HepG2 (cell line): ENCODE results near the gene EOLA1. TPM values are rescaled to one million over a fixed set of nuclear protein-coding genes. Genes with fewer than 3 reads are reported as not detected.

Source experiments
- ATAC-seq: fragments of 200-7000 bp; cut with Tn5 transposase; 3 replicates; pipeline ENCODE4 v1.9.1; 2020; ENCODE audit warnings: mild to moderate bottlenecking, moderate library complexity
- BruUV-seq: library from RNA; stranded (reverse); fragments of 400-500 nt; replicated peaks from 2 replicates; lab custom pipeline; 2021; lab: Mats Ljungman, UMichigan
- CTCF ChIA-PET: fragments of 300-600 bp; formaldehyde crosslinking; extraction: SDS; loops from one replicate; lab custom pipeline; 2021; ENCODE audit warnings: low total read pairs, inconsistent platforms, low intra/inter-chr PET ratio; lab: Yijun Ruan, JAX
- POLR2A ChIA-PET: fragments of 350-600 bp; sonication (Branson Sonifier 250); formaldehyde crosslinking; loops from one replicate; lab custom pipeline; 2020; ENCODE audit warnings: antibody characterized with exemption, inconsistent platforms; lab: Yijun Ruan, JAX
- DNase-seq: peaks from one replicate; pipeline ENCODE4 v3.0.0-alpha.2; 2015; ENCODE audit warnings: low spot score
- FAIRE-seq: peaks from 3 replicates; lab custom pipeline; 2011; peaks lifted over from hg19 to GRCh38; lab: Jason Lieb, UNC
- H2AFZ ChIP-seq: one replicate; pipeline ENCODE4 v1.6.1; 2011; ENCODE audit warnings: low read length, inconsistent platforms
- H3K27ac ChIP-seq: fragments of 300-600 bp; 3 replicates; pipeline ENCODE4 v1.8.0; 2011; ENCODE audit warnings: mixed run types, mild to moderate bottlenecking, mixed read lengths, low read length, inconsistent platforms; ENCODE audit not compliant: insufficient read depth; ENCODE audit errors: extremely low read length
- H3K27me3 ChIP-seq, 2 experiments: fragments of 200-600 bp in 1 of 2; 2 replicates in 1 of 2; 3 replicates in 1 of 2; pipeline versions ENCODE4 v1.6.0 to v1.8.0; 2011; ENCODE audit warnings: low read length in 2 of 2, mild to moderate bottlenecking in 2 of 2, moderate library complexity in 2 of 2, inconsistent platforms in 1 of 2; ENCODE audit not compliant: insufficient read depth in 2 of 2, control insufficient read depth in 1 of 2
- H3K36me3 ChIP-seq, 2 experiments: fragments of 200-600 bp in 1 of 2; replicated peaks in 1 of 2; 2 replicates in 1 of 2; 3 replicates in 1 of 2; pipeline versions ENCODE4 v1.5.1 to v1.8.0; 2011; ENCODE audit warnings: low read length in 2 of 2, inconsistent platforms in 1 of 2; ENCODE audit not compliant: insufficient read depth in 2 of 2, control insufficient read depth in 1 of 2
- H3K4me1 ChIP-seq: 2 replicates; pipeline ENCODE4 v1.5.1; 2012; ENCODE audit warnings: low read length, inconsistent platforms; ENCODE audit not compliant: insufficient read depth
- H3K4me2 ChIP-seq: 2 replicates; pipeline ENCODE4 v1.6.0; 2011; ENCODE audit warnings: low read depth, low read length, inconsistent platforms
- H3K4me3 ChIP-seq, 3 experiments: fragments of 200-600 bp in 1 of 3; sonication (generic), shearing (Covaris generic) in 1 of 3; replicated peaks in 1 of 3; 2 replicates each; pipeline ENCODE4 v1.5.1; 2011 to 2016; ENCODE audit warnings: low read length in 3 of 3, inconsistent platforms in 2 of 3, low read depth in 2 of 3, mild to moderate bottlenecking in 2 of 3, control low read depth in 1 of 3, mixed read lengths in 1 of 3; ENCODE audit not compliant: insufficient read depth in 1 of 3
- H3K79me2 ChIP-seq: one replicate; pipeline ENCODE4 v1.6.1; 2011; ENCODE audit warnings: low read length, inconsistent platforms; ENCODE audit not compliant: insufficient read depth
- H3K9ac ChIP-seq: 2 replicates; pipeline ENCODE4 v1.6.0; 2011; ENCODE audit warnings: mild to moderate bottlenecking, low read depth, low read length, inconsistent platforms; ENCODE audit not compliant: insufficient read depth
- H3K9me3 ChIP-seq: 2 replicates; pipeline ENCODE4 v1.5.1; 2012; ENCODE audit warnings: mild to moderate bottlenecking, low read length
- H4K20me1 ChIP-seq: 2 replicates; pipeline ENCODE4 v1.6.0; 2011; ENCODE audit warnings: inconsistent platforms, mild to moderate bottlenecking, low read length, moderate library complexity; ENCODE audit not compliant: insufficient read depth
- AKAP8 ChIP-seq: sonication (generic); formaldehyde crosslinking; IDR thresholded peaks from 2 replicates; pipeline ENCODE4 v1.5.1; 2020; ENCODE audit warnings: mild to moderate bottlenecking, missing genetic modification reagents
- JUN ChIP-seq: sonication (generic); formaldehyde crosslinking; IDR thresholded peaks from 2 replicates; pipeline ENCODE4 v1.4.0; 2020; ENCODE audit warnings: mild to moderate bottlenecking, missing genetic modification reagents
- MYNN ChIP-seq: sonication (generic); formaldehyde crosslinking; IDR thresholded peaks from 2 replicates; pipeline ENCODE4 v1.4.0; 2020; ENCODE audit warnings: mild to moderate bottlenecking, low read depth, missing genetic modification reagents
- RAD21 ChIP-seq: fragments of 450-650 bp; formaldehyde crosslinking; IDR thresholded peaks from 2 replicates; pipeline ENCODE4 v1.5.0; 2020; ENCODE audit warnings: mild to moderate bottlenecking
- RNF2 ChIP-seq: fragments of 450-650 bp; conservative IDR thresholded peaks from 2 replicates; pipeline ENCODE4 v1.6.1; 2016; ENCODE audit warnings: low read depth
- SMC3 ChIP-seq: IDR thresholded peaks from 2 replicates; pipeline ENCODE4 v1.6.1; 2011; ENCODE audit warnings: low read length, improper control_type of control experiment
- YY1 ChIP-seq: IDR thresholded peaks from 2 replicates; pipeline ENCODE4 v1.6.1; 2011; ENCODE audit warnings: low read length, low read depth, moderate library complexity, mild to moderate bottlenecking; ENCODE audit not compliant: insufficient read depth, insufficient replicate concordance
- ZNF264 ChIP-seq: sonication (generic); formaldehyde crosslinking; IDR thresholded peaks from 2 replicates; pipeline ENCODE4 v1.4.0; 2020; ENCODE audit warnings: missing genetic modification reagents
- ZNF660 ChIP-seq: sonication (generic); formaldehyde crosslinking; IDR thresholded peaks from 2 replicates; pipeline ENCODE4 v1.5.1; 2020; ENCODE audit warnings: mild to moderate bottlenecking, low read depth, missing genetic modification reagents, borderline replicate concordance
- WGBS: methylation state at CpG from one replicate; pipeline ENCODE4 v1.1.6; 2017; ENCODE audit warnings: low lambda C conversion rate; 5-methylcytosine and 5-hydroxymethylcytosine counted together
- in situ Hi-C: cut with HindIII; loops from 2 replicates; pipeline ENCODE4 v1.10.0; 2017; ENCODE audit warnings: low pct_unique_long_range_greater_than_20kb; ENCODE audit not compliant: extremely low pct_ligation_motif_present
- intact Hi-C: fragments of 100-400 bp; cut with micrococcal nuclease; formaldehyde crosslinking; loops from one replicate; pipeline ENCODE4 v1.10.0; 2022; ENCODE audit not compliant: unreplicated experiment
- polyA plus RNA-seq, 8 experiments: library from polyadenylated mRNA; depleted of rRNA in 3 of 8; stranded (reverse) in 7 of 8; unstranded in 1 of 8; fragments of >200 nt; fragmentation: Illumina TruSeq in 4 of 8; extraction: Trizol in 4 of 8; gene quantifications; 2 replicates each; pipeline versions ENCODE4 v1.2.1 to v1.2.3, GENCODE V29; 2011 to 2016; ENCODE audit warnings: low read depth in 4 of 8, missing spikeins in 1 of 8, mixed read lengths in 1 of 8; ENCODE audit not compliant: insufficient read depth in 1 of 8
- total RNA-seq, 5 experiments: library from RNA; depleted of rRNA; stranded (reverse); fragments of >200 nt; fragmentation: Illumina TruSeq; extraction: Trizol; gene quantifications; 2 replicates each; pipeline ENCODE4 v1.2.3, GENCODE V29; 2016; ENCODE audit warnings: low read depth in 1 of 5
- TF ChIP-seq, protein P1 (sequence below): sonication (generic); formaldehyde crosslinking; IDR thresholded peaks from 2 replicates; pipeline ENCODE4 v1.8.1; 2023; ENCODE audit warnings: mild to moderate bottlenecking, missing genetic modification reagents
- TF ChIP-seq, protein P2 (sequence below): sonication (generic); formaldehyde crosslinking; conservative IDR thresholded peaks from 2 replicates; pipeline ENCODE4 v1.8.0; 2022; ENCODE audit warnings: low read depth, missing genetic modification reagents
- TF ChIP-seq, protein P3 (sequence below): sonication (generic); formaldehyde crosslinking; IDR thresholded peaks from 2 replicates; pipeline ENCODE4 v1.4.0; 2020; ENCODE audit warnings: missing genetic modification reagents, mild to moderate bottlenecking, borderline replicate concordance
- TF ChIP-seq, protein P4 (sequence below): sonication (generic); formaldehyde crosslinking; IDR thresholded peaks from 2 replicates; pipeline ENCODE4 v1.9.0; 2021; ENCODE audit warnings: mild to moderate bottlenecking, missing genetic modification reagents

The EOLA1 gene
- total and polyA plus RNA-seq, 2 of the 13 experiments (the other 11 are each of a cell fraction or from before 2014, with no cell fraction given): 6.5 to 9.6 TPM

DNA sequence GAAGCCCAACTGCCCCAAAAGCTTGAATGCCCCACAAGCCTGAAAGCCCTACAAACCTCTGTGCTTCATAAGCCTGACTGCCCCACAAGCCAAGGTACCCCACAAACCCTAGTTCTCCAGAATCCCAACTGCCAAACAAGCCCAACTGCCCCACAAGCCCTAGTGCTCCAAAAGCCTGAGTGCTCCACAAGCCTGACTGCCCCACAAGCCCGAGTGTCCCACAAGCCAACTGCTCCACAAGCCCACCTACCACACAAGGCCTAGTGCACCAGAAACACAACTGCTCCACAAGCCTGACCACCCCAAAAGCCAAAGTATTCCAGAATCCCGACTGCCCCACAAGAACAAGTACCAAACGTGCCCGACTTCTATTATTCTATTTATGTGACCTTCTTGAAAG lies 22.5 kb downstream of the EOLA1 start:
- H3K9me3 ChIP-seq: no peaks in the 10 kb centered on the region
- ChIA-PET POLR2A (no interaction called here), CTCF (no interaction called here)
- no peaks in the 10 kb centered on the region for H3K36me3 ChIP-seq
- H3K79me2 ChIP-seq: no peaks in the 10 kb centered on the region
- intact Hi-C loops (no loop called here), in situ Hi-C loops (no loop called here)
- DNase-seq (no peak), FAIRE-seq (no peak), ATAC-seq (no peak)
- no TSS peak for BruUV-seq
- H3K27me3 ChIP-seq: no peaks in the 10 kb centered on the region
- H3K9ac ChIP-seq: no peak overlapping the region
- no peaks in the 10 kb centered on the region for H3K4me1 ChIP-seq
- H3K4me3 ChIP-seq: no peak overlapping the region
- no peaks in the 10 kb centered on the region for H4K20me1 ChIP-seq
- no peak overlapping the region for H2AFZ ChIP-seq
- 0% methylated on average over 3 of the region's 4 CpGs for WGBS
- no peak overlapping the region for H3K27ac ChIP-seq
- H3K4me2 ChIP-seq: no peak overlapping the region
- no peak for TF ChIP-seq RNF2
- TF ChIP-seq, protein P1, sequence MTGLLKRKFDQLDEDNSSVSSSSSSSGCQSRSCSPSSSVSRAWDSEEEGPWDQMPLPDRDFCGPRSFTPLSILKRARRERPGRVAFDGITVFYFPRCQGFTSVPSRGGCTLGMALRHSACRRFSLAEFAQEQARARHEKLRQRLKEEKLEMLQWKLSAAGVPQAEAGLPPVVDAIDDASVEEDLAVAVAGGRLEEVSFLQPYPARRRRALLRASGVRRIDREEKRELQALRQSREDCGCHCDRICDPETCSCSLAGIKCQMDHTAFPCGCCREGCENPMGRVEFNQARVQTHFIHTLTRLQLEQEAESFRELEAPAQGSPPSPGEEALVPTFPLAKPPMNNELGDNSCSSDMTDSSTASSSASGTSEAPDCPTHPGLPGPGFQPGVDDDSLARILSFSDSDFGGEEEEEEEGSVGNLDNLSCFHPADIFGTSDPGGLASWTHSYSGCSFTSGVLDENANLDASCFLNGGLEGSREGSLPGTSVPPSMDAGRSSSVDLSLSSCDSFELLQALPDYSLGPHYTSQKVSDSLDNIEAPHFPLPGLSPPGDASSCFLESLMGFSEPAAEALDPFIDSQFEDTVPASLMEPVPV (CRISPR knock-in tag): no peak
- no peak for TF ChIP-seq SMC3
- TF ChIP-seq, protein P2, sequence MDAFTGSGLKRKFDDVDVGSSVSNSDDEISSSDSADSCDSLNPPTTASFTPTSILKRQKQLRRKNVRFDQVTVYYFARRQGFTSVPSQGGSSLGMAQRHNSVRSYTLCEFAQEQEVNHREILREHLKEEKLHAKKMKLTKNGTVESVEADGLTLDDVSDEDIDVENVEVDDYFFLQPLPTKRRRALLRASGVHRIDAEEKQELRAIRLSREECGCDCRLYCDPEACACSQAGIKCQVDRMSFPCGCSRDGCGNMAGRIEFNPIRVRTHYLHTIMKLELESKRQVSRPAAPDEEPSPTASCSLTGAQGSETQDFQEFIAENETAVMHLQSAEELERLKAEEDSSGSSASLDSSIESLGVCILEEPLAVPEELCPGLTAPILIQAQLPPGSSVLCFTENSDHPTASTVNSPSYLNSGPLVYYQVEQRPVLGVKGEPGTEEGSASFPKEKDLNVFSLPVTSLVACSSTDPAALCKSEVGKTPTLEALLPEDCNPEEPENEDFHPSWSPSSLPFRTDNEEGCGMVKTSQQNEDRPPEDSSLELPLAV (CRISPR knock-in tag): no peak
- TF ChIP-seq, protein P3, sequence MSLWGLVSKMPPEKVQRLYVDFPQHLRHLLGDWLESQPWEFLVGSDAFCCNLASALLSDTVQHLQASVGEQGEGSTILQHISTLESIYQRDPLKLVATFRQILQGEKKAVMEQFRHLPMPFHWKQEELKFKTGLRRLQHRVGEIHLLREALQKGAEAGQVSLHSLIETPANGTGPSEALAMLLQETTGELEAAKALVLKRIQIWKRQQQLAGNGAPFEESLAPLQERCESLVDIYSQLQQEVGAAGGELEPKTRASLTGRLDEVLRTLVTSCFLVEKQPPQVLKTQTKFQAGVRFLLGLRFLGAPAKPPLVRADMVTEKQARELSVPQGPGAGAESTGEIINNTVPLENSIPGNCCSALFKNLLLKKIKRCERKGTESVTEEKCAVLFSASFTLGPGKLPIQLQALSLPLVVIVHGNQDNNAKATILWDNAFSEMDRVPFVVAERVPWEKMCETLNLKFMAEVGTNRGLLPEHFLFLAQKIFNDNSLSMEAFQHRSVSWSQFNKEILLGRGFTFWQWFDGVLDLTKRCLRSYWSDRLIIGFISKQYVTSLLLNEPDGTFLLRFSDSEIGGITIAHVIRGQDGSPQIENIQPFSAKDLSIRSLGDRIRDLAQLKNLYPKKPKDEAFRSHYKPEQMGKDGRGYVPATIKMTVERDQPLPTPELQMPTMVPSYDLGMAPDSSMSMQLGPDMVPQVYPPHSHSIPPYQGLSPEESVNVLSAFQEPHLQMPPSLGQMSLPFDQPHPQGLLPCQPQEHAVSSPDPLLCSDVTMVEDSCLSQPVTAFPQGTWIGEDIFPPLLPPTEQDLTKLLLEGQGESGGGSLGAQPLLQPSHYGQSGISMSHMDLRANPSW (CRISPR knock-in tag): no peak
- TF ChIP-seq ZNF660 (CRISPR knock-in tag): no peak
- TF ChIP-seq YY1: no peak
- no peak for TF ChIP-seq JUN (CRISPR knock-in tag)
- no peak for TF ChIP-seq MYNN (CRISPR knock-in tag)
- TF ChIP-seq ZNF264 (CRISPR knock-in tag): no peak
- TF ChIP-seq RAD21: no peak
- TF ChIP-seq AKAP8 (CRISPR knock-in tag): no peak
- TF ChIP-seq, protein P4, sequence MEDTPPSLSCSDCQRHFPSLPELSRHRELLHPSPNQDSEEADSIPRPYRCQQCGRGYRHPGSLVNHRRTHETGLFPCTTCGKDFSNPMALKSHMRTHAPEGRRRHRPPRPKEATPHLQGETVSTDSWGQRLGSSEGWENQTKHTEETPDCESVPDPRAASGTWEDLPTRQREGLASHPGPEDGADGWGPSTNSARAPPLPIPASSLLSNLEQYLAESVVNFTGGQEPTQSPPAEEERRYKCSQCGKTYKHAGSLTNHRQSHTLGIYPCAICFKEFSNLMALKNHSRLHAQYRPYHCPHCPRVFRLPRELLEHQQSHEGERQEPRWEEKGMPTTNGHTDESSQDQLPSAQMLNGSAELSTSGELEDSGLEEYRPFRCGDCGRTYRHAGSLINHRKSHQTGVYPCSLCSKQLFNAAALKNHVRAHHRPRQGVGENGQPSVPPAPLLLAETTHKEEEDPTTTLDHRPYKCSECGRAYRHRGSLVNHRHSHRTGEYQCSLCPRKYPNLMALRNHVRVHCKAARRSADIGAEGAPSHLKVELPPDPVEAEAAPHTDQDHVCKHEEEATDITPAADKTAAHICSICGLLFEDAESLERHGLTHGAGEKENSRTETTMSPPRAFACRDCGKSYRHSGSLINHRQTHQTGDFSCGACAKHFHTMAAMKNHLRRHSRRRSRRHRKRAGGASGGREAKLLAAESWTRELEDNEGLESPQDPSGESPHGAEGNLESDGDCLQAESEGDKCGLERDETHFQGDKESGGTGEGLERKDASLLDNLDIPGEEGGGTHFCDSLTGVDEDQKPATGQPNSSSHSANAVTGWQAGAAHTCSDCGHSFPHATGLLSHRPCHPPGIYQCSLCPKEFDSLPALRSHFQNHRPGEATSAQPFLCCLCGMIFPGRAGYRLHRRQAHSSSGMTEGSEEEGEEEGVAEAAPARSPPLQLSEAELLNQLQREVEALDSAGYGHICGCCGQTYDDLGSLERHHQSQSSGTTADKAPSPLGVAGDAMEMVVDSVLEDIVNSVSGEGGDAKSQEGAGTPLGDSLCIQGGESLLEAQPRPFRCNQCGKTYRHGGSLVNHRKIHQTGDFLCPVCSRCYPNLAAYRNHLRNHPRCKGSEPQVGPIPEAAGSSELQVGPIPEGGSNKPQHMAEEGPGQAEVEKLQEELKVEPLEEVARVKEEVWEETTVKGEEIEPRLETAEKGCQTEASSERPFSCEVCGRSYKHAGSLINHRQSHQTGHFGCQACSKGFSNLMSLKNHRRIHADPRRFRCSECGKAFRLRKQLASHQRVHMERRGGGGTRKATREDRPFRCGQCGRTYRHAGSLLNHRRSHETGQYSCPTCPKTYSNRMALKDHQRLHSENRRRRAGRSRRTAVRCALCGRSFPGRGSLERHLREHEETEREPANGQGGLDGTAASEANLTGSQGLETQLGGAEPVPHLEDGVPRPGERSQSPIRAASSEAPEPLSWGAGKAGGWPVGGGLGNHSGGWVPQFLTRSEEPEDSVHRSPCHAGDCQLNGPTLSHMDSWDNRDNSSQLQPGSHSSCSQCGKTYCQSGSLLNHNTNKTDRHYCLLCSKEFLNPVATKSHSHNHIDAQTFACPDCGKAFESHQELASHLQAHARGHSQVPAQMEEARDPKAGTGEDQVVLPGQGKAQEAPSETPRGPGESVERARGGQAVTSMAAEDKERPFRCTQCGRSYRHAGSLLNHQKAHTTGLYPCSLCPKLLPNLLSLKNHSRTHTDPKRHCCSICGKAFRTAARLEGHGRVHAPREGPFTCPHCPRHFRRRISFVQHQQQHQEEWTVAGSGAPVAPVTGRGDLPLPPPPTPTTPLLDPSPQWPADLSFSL (CRISPR knock-in tag): no peak
